SK-N-SH (cell line): ENCODE results near the gene HMBS. TPM values are rescaled to one million over a fixed set of nuclear protein-coding genes. Genes with fewer than 3 reads are reported as not detected.

ENCODE experiments used
- CTCF ChIA-PET: fragments of 300-600, 350-600 bp; formaldehyde crosslinking; extraction: SDS; loops from one replicate; lab custom pipeline; 2021; lab: Yijun Ruan, JAX
- POLR2A ChIA-PET: fragments of 350-600 bp; sonication (Branson Sonifier 250); formaldehyde crosslinking; extraction: SDS; loops from one replicate; lab custom pipeline; 2020; ENCODE audit warnings: antibody characterized with exemption, inconsistent platforms; lab: Yijun Ruan, JAX
- DNase-seq: peaks from one replicate; pipeline ENCODE4 v3.0.0; 2012
- H2AFZ ChIP-seq: fragments of 200-600 bp; sonication (generic); 2 replicates; pipeline ENCODE4 v1.8.1; 2016; ENCODE audit warnings: antibody characterized with exemption, mild to moderate bottlenecking, low read depth
- H3F3A ChIP-seq: fragments of 200-600 bp; sonication (generic); replicated peaks from 2 replicates; pipeline ENCODE3; 2016; ENCODE audit warnings: antibody characterized with exemption, mild to moderate bottlenecking; ENCODE audit not compliant: insufficient read depth
- H3K27ac ChIP-seq, 2 experiments: fragments of 200-500 bp in 1 of 2; fragments of 200-600 bp in 1 of 2; sonication (Bioruptor generic) in 1 of 2; sonication (generic), shearing (Covaris generic) in 1 of 2; 2 replicates each; pipeline versions ENCODE4 v1.5.1 to v1.6.1; 2014 to 2016; ENCODE audit warnings: low read depth in 2 of 2, inconsistent platforms in 1 of 2, low read length in 1 of 2, mild to moderate bottlenecking in 1 of 2, mixed read lengths in 1 of 2
- H3K27me3 ChIP-seq: fragments of 200-600 bp; sonication (generic), shearing (Covaris generic); 2 replicates; pipeline ENCODE4 v1.6.1; 2016; ENCODE audit warnings: mixed run types; ENCODE audit not compliant: insufficient read depth
- H3K36me3 ChIP-seq, 2 experiments: fragments of 200-500 bp in 1 of 2; fragments of 200-600 bp in 1 of 2; sonication (Bioruptor generic) in 1 of 2; sonication (generic) in 1 of 2; replicated peaks in 1 of 2; 2 replicates each; pipeline versions ENCODE3 to v1.5.1; 2014 to 2016; ENCODE audit warnings: low read length in 1 of 2, mild to moderate bottlenecking in 1 of 2; ENCODE audit not compliant: insufficient read depth in 2 of 2, control insufficient read depth in 1 of 2
- H3K4me1 ChIP-seq, 2 experiments: fragments of 200-500 bp in 1 of 2; fragments of 200-600 bp in 1 of 2; sonication (Bioruptor generic) in 1 of 2; sonication (generic), shearing (Covaris generic) in 1 of 2; 2 replicates each; pipeline versions ENCODE4 v1.5.1 to v1.6.1; 2014 to 2016; ENCODE audit warnings: low read depth in 1 of 2, low read length in 1 of 2, mixed run types in 1 of 2; ENCODE audit not compliant: insufficient read depth in 2 of 2, control insufficient read depth in 1 of 2
- H3K4me2 ChIP-seq: fragments of 200-600 bp; sonication (generic), shearing (Covaris generic); 2 replicates; pipeline ENCODE4 v1.6.1; 2017; ENCODE audit warnings: mixed run types
- H3K4me3 ChIP-seq, 2 experiments: fragments of 200-500 bp in 1 of 2; fragments of 200-600 bp in 1 of 2; sonication (Bioruptor generic) in 1 of 2; sonication (generic), shearing (Covaris generic) in 1 of 2; 2 replicates each; pipeline versions ENCODE4 v1.5.1 to v1.8.1; 2014 to 2016; ENCODE audit warnings: low read depth in 2 of 2, inconsistent platforms in 1 of 2, low read length in 1 of 2, mild to moderate bottlenecking in 1 of 2, mixed read lengths in 1 of 2, moderate library complexity in 1 of 2
- H3K79me2 ChIP-seq: fragments of 200-600 bp; sonication (generic); 2 replicates; pipeline ENCODE4 v1.8.1; 2017; ENCODE audit warnings: mild to moderate bottlenecking; ENCODE audit not compliant: insufficient read depth
- H3K9ac ChIP-seq: fragments of 200-600 bp; sonication (generic); 2 replicates; pipeline ENCODE4 v1.6.1; 2017; ENCODE audit warnings: mixed run types
- H3K9me2 ChIP-seq: fragments of 200-600 bp; sonication (generic); 2 replicates; pipeline ENCODE4 v1.6.1; 2017; ENCODE audit warnings: mixed run types
- H3K9me3 ChIP-seq: fragments of 200-600 bp; sonication (generic); 2 replicates; pipeline ENCODE4 v1.6.1; 2017; ENCODE audit warnings: mixed run types, mild to moderate bottlenecking, moderate library complexity
- H4K20me1 ChIP-seq: fragments of 200-600 bp; sonication (generic); 2 replicates; pipeline ENCODE4 v1.6.1; 2017; ENCODE audit warnings: mild to moderate bottlenecking, mixed run types; ENCODE audit not compliant: insufficient read depth
- CTCF ChIP-seq: fragments of 200-600 bp; sonication (generic); IDR thresholded peaks from 2 replicates; pipeline ENCODE4 v1.6.1; 2017; ENCODE audit warnings: antibody characterized with exemption, mild to moderate bottlenecking, moderate library complexity
- EP300 ChIP-seq, 2 experiments: IDR thresholded peaks; 2 replicates each; pipeline versions ENCODE4 v1.4.0 to v1.6.1; 2012; ENCODE audit warnings: borderline replicate concordance in 1 of 2, low read depth in 1 of 2, low read length in 1 of 2
- FOSL2 ChIP-seq: IDR thresholded peaks from 2 replicates; pipeline ENCODE4 v1.4.0; 2012; ENCODE audit warnings: low read depth, mild to moderate bottlenecking, moderate library complexity, borderline replicate concordance
- FOXJ3 ChIP-seq: sonication (generic); formaldehyde crosslinking; IDR thresholded peaks from 2 replicates; pipeline ENCODE4 v1.5.1; 2020; ENCODE audit warnings: mild to moderate bottlenecking, missing genetic modification reagents
- GABPA ChIP-seq: IDR thresholded peaks from 2 replicates; pipeline ENCODE4 v1.4.0; 2012; ENCODE audit warnings: low read depth, mild to moderate bottlenecking
- JUND ChIP-seq: IDR thresholded peaks from 2 replicates; pipeline ENCODE4 v1.4.0; 2012
- NRF1 ChIP-seq: IDR thresholded peaks from 2 replicates; pipeline ENCODE4 v1.6.1; 2012; ENCODE audit warnings: low read depth, mild to moderate bottlenecking, low read length
- POLR2AphosphoS5 ChIP-seq: IDR thresholded peaks from 2 replicates; pipeline ENCODE4 v1.6.1; 2012; ENCODE audit warnings: low read depth, low read length
- RFX5 ChIP-seq: IDR thresholded peaks from 2 replicates; pipeline ENCODE4 v1.6.1; 2012; ENCODE audit warnings: mild to moderate bottlenecking, improper control_type of control experiment, low read length
- SIN3A ChIP-seq: IDR thresholded peaks from 2 replicates; pipeline ENCODE4 v1.6.1; 2012; ENCODE audit warnings: low read depth, mild to moderate bottlenecking, low read length, moderate library complexity, borderline replicate concordance
- TAF1 ChIP-seq: IDR thresholded peaks from 2 replicates; pipeline ENCODE4 v1.6.1; 2012; ENCODE audit warnings: low read depth, mild to moderate bottlenecking, low read length, moderate library complexity, borderline replicate concordance
- USF1 ChIP-seq: IDR thresholded peaks from 2 replicates; pipeline ENCODE4 v1.4.0; 2012; ENCODE audit warnings: low read depth, borderline replicate concordance
- USF2 ChIP-seq: fragments of 150-350 bp; IDR thresholded peaks from 2 replicates; pipeline ENCODE4 v1.6.1; 2017; ENCODE audit warnings: antibody characterized with exemption, low read length, low read depth, borderline replicate concordance
- ZBTB33 ChIP-seq: IDR thresholded peaks from 2 replicates; pipeline ENCODE4 v1.4.0; 2012; ENCODE audit warnings: low read depth, borderline replicate concordance
- WGBS: methylation state at CpG from one replicate; pipeline ENCODE4 v1.1.6; 2017; ENCODE audit warnings: low lambda C conversion rate; 5-methylcytosine and 5-hydroxymethylcytosine counted together
- polyA plus RNA-seq, 3 experiments: library from polyadenylated mRNA; depleted of rRNA; stranded (reverse); fragments of >200 nt; gene quantifications; 2 replicates each; pipeline ENCODE4 v1.2.3, GENCODE V29; 2012

HMBS gene
- polyA plus RNA-seq, 1 of the 3 experiments (the other 2 are of a cell fraction): 69.4 TPM

GRCh38 chr11:119125821-119126220 is 41.1 kb downstream of the HMBS start:
- Histone ChIP-seq H4K20me1 (no peaks in the 10 kb centered on the region), H3F3A (no peaks in the 10 kb centered on the region), H3K9me3 (no peaks in the 10 kb centered on the region), H3K9me2 (no peaks in the 10 kb centered on the region), H2AFZ (no peak overlapping the region), H3K27ac (no peak overlapping the region), H3K4me1 (peaks cover 7 to 9% of the 10 kb centered on the region in 2 experiments; a peak in 2 of 4 replicates), H3K36me3 (peaks cover 17 to 24% of the 10 kb centered on the region in 2 experiments), H3K4me2 (no peak overlapping the region), H3K79me2 (peaks cover 46% of the 10 kb centered on the region), H3K9ac (no peak overlapping the region), H3K27me3 (no peaks in the 10 kb centered on the region), H3K4me3 (no peak overlapping the region)
- ChIA-PET POLR2A (no interaction called here), CTCF (interaction anchor here (0.9 to 3.1 kb wide), 4 partner anchors 9 to 71 kb away, joined by 3 to 11 read pairs (median 6); no protein-coding TSS in a partner anchor)
- TF ChIP-seq POLR2AphosphoS5 (no peak), CTCF (no peak), GABPA (no peak), RFX5 (no peak), NRF1 (no peak), TAF1 (no peak), ZBTB33 (no peak), USF1 (no peak), EP300 (IDR thresholded peaks at IDR 0.05; ENCODE audit: borderline replicate concordance in 1 of 2, low read depth in 1 of 2, low read length in 1 of 2) (no peak), JUND (no peak), FOXJ3 (CRISPR knock-in tag) (no peak), SIN3A (no peak), FOSL2 (no peak), USF2 (no peak)
- DNase-seq: no peak
- 95% methylated on average over 5 of the region's 6 CpGs for WGBS
